H9 (cell line): ENCODE measurements around the gene BMPR1A. TPM values are rescaled to one million over a fixed set of nuclear protein-coding genes. Genes with fewer than 3 reads are reported as not detected.

Experiments
- DNase-seq: peaks from one replicate; pipeline ENCODE4 v3.0.0-alpha.2; 2017
- H2AFZ ChIP-seq: one replicate; pipeline ENCODE4 v1.6.1; 2013; ENCODE audit warnings: mild to moderate bottlenecking, low read length, control low read depth, moderate library complexity
- H2AK5ac ChIP-seq: 2 replicates; pipeline ENCODE4 v1.6.1; 2013; ENCODE audit warnings: low read length, control low read depth, mixed read lengths; ENCODE audit not compliant: insufficient read length
- H2BK120ac ChIP-seq: one replicate; pipeline ENCODE4 v1.6.1; 2013; ENCODE audit warnings: low read depth, mild to moderate bottlenecking, low read length, control low read depth, inconsistent platforms; ENCODE audit not compliant: poor library complexity, severe bottlenecking
- H2BK12ac ChIP-seq: 2 replicates; pipeline ENCODE4 v1.6.1; 2013; ENCODE audit warnings: low read length, control low read depth, mixed read lengths, low read depth; ENCODE audit not compliant: insufficient read length
- H2BK15ac ChIP-seq: 2 replicates; pipeline ENCODE4 v1.6.1; 2013; ENCODE audit warnings: low read depth, low read length, control low read depth
- H2BK20ac ChIP-seq: one replicate; pipeline ENCODE4 v1.6.1; 2013; ENCODE audit warnings: low read depth, mild to moderate bottlenecking, low read length, control low read depth, inconsistent platforms; ENCODE audit not compliant: poor library complexity, severe bottlenecking
- H2BK5ac ChIP-seq: 2 replicates; pipeline ENCODE4 v1.6.1; 2013; ENCODE audit warnings: low read length, control low read depth, mixed read lengths; ENCODE audit not compliant: insufficient read length
- H3K14ac ChIP-seq: 2 replicates; pipeline ENCODE4 v1.6.1; 2013; ENCODE audit warnings: low read length, control low read depth; ENCODE audit not compliant: insufficient read depth
- H3K18ac ChIP-seq: 2 replicates; pipeline ENCODE4 v1.6.1; 2013; ENCODE audit warnings: low read depth, mild to moderate bottlenecking, mixed read lengths, low read length, control low read depth; ENCODE audit not compliant: insufficient read length
- H3K23ac ChIP-seq: 2 replicates; pipeline ENCODE4 v1.6.1; 2013; ENCODE audit warnings: low read length, control low read depth, mixed read lengths, low read depth; ENCODE audit not compliant: insufficient read length
- H3K23me2 ChIP-seq: 2 replicates; pipeline ENCODE4 v1.6.1; 2013; ENCODE audit warnings: low read depth, mild to moderate bottlenecking, mixed read lengths, low read length, control low read depth; ENCODE audit not compliant: insufficient read length, poor library complexity, severe bottlenecking
- H3K27ac ChIP-seq: 2 replicates; pipeline ENCODE4 v1.5.1; 2013; ENCODE audit warnings: low read length, control low read depth, mixed read lengths, low read depth; ENCODE audit not compliant: insufficient read length
- H3K27me3 ChIP-seq: 2 replicates; pipeline ENCODE4 v1.6.1; 2013; ENCODE audit warnings: low read length, control low read depth, inconsistent platforms; ENCODE audit not compliant: insufficient read depth
- H3K4ac ChIP-seq: 2 replicates; pipeline ENCODE4 v1.6.1; 2013; ENCODE audit warnings: low read depth, mild to moderate bottlenecking, control low read depth, inconsistent platforms, low read length, moderate library complexity
- H3K4me1 ChIP-seq: 2 replicates; pipeline ENCODE4 v1.6.1; 2013; ENCODE audit warnings: low read length, control low read depth, inconsistent platforms; ENCODE audit not compliant: insufficient read depth
- H3K4me2 ChIP-seq: 2 replicates; pipeline ENCODE4 v1.6.1; 2013; ENCODE audit warnings: low read length, control low read depth, mixed read lengths; ENCODE audit not compliant: insufficient read length, insufficient read depth
- H3K56ac ChIP-seq: 2 replicates; pipeline ENCODE4 v1.6.1; 2013; ENCODE audit warnings: low read depth, mild to moderate bottlenecking, mixed read lengths, low read length, control low read depth; ENCODE audit not compliant: insufficient read length
- H3K79me1 ChIP-seq: 2 replicates; pipeline ENCODE4 v1.6.1; 2013; ENCODE audit warnings: low read depth, mild to moderate bottlenecking, moderate library complexity, low read length, control low read depth, inconsistent platforms; ENCODE audit not compliant: insufficient read depth, poor library complexity, severe bottlenecking
- H3K79me2 ChIP-seq: 2 replicates; pipeline ENCODE4 v1.6.1; 2013; ENCODE audit warnings: low read length, control low read depth, inconsistent platforms; ENCODE audit not compliant: insufficient read depth
- H3K9ac ChIP-seq: 2 replicates; pipeline ENCODE4 v1.6.1; 2013; ENCODE audit warnings: low read length, control low read depth, mixed read lengths; ENCODE audit not compliant: insufficient read length; ENCODE audit errors: extremely low read depth
- H3K9me3 ChIP-seq: one replicate; pipeline ENCODE4 v1.6.1; 2013; ENCODE audit warnings: low read depth, low read length, inconsistent platforms; ENCODE audit not compliant: control insufficient read depth
- H3T11ph ChIP-seq: one replicate; pipeline ENCODE4 v1.6.1; 2013; ENCODE audit warnings: mild to moderate bottlenecking, low read length, control low read depth, inconsistent platforms
- H4K20me1 ChIP-seq: one replicate; pipeline ENCODE4 v1.6.1; 2013; ENCODE audit not compliant: control insufficient read depth, insufficient read length, insufficient read depth
- H4K5ac ChIP-seq: 2 replicates; pipeline ENCODE4 v1.6.1; 2013; ENCODE audit warnings: low read depth, mild to moderate bottlenecking, mixed read lengths, low read length, control low read depth; ENCODE audit not compliant: insufficient read length
- H4K8ac ChIP-seq: replicated peaks from 2 replicates; pipeline ENCODE4 v1.6.1; 2013; ENCODE audit warnings: low read length, control low read depth, mixed read lengths, low read depth; ENCODE audit not compliant: insufficient read length
- H4K91ac ChIP-seq: 2 replicates; pipeline ENCODE4 v1.6.1; 2013; ENCODE audit warnings: low read depth, mild to moderate bottlenecking, moderate library complexity, mixed read lengths, low read length, control low read depth; ENCODE audit not compliant: insufficient read length
- H3K27ac Mint-ChIP-seq, 3 experiments: 2 replicates in 2 of 3; 3 replicates in 1 of 3; pipeline ENCODE4 v1.8.0; 2020 to 2021; ENCODE audit warnings: mixed read lengths in 3 of 3, mild to moderate bottlenecking in 1 of 3, moderate library complexity in 1 of 3
- H3K27me3 Mint-ChIP-seq: 2 replicates; pipeline ENCODE4 v1.8.0; 2021; ENCODE audit warnings: low read depth, mild to moderate bottlenecking, moderate library complexity, mixed read lengths
- H3K36me3 Mint-ChIP-seq, 3 experiments: 2 replicates in 2 of 3; 3 replicates in 1 of 3; pipeline ENCODE4 v1.8.0; 2020 to 2021; ENCODE audit warnings: low read depth in 3 of 3, mixed read lengths in 3 of 3; ENCODE audit not compliant: insufficient read depth in 1 of 3
- H3K4me1 Mint-ChIP-seq, 2 experiments: 2 replicates each; pipeline ENCODE4 v1.8.0; 2020; ENCODE audit warnings: mixed read lengths in 2 of 2
- H3K4me3 Mint-ChIP-seq, 2 experiments: 2 replicates in 1 of 2; 3 replicates in 1 of 2; pipeline ENCODE4 v1.8.0; 2020 to 2021; ENCODE audit warnings: mild to moderate bottlenecking in 2 of 2, mixed read lengths in 2 of 2, moderate library complexity in 1 of 2
- H3K9me3 Mint-ChIP-seq, 2 experiments: 2 replicates in 1 of 2; 3 replicates in 1 of 2; pipeline ENCODE4 v1.8.0; 2020; ENCODE audit warnings: mild to moderate bottlenecking in 2 of 2, mixed read lengths in 2 of 2, moderate library complexity in 1 of 2
- WGBS: extraction: QIAGEN DNeasy Blood & Tissue Kit; methylation state at CpG from one replicate; pipeline ENCODE4 v1.1.7; 2013; ENCODE audit warnings: missing lambda C conversion rate, low lambda C conversion rate, mixed read lengths; ENCODE audit not compliant: insufficient read length; ENCODE audit errors: extremely low coverage; 5-methylcytosine and 5-hydroxymethylcytosine counted together
- total RNA-seq: library from RNA; stranded (reverse); gene quantifications from 2 replicates; pipeline ENCODE4 v1.2.1, GENCODE V29; 2021
- TF ChIP-seq, protein P1 (sequence below): fragments of 200-600 bp; sonication (generic); conservative IDR thresholded peaks from 3 replicates; pipeline ENCODE4 v1.8.0; 2021; ENCODE audit warnings: antibody characterized with exemption, mild to moderate bottlenecking

BMPR1A gene
- total RNA-seq, 1 experiment from 2014 or later: 138 TPM

GRCh38 chr10:86758189-86759072 lies 2.0 kb downstream of the BMPR1A start:
- no peak overlapping the region for H2AK5ac ChIP-seq
- no CpG with 5 or more reads among the region's 9 CpGs for WGBS
- no peaks in the 10 kb centered on the region for H3K23me2 ChIP-seq
- Mint-ChIP-seq H3K9me3 (no peaks in the 10 kb centered on the region), H3K4me3 (peak overlapping the region; percentile 91 to 93), H3K4me1 (peaks cover 54 to 59% of the 10 kb centered on the region in 2 experiments), H3K27me3 (no peaks in the 10 kb centered on the region), H3K36me3 (peaks cover 5 to 10% (median 8%) of the 10 kb centered on the region in 3 experiments; a peak in 4 of 7 replicates), H3K27ac (peak overlapping the region; percentile 72 to 85 (median 79))
- H3K27ac ChIP-seq: no peak overlapping the region
- no peak overlapping the region for H4K8ac ChIP-seq
- no peak overlapping the region for H3T11ph ChIP-seq
- H2BK15ac ChIP-seq: no peak overlapping the region
- peaks cover 66% of the 10 kb centered on the region for H3K79me2 ChIP-seq
- H4K5ac ChIP-seq: no peak overlapping the region
- DNase-seq: no peak
- no peak overlapping the region for H3K18ac ChIP-seq
- H3K14ac ChIP-seq: no peak overlapping the region
- H3K4me2 ChIP-seq: peak overlapping the region; percentile 64
- H3K79me1 ChIP-seq: peaks cover 3% of the 10 kb centered on the region
- no peaks in the 10 kb centered on the region for H4K20me1 ChIP-seq
- no peak overlapping the region for H3K4ac ChIP-seq
- H2BK120ac ChIP-seq: no peak overlapping the region
- TF ChIP-seq, protein P1, sequence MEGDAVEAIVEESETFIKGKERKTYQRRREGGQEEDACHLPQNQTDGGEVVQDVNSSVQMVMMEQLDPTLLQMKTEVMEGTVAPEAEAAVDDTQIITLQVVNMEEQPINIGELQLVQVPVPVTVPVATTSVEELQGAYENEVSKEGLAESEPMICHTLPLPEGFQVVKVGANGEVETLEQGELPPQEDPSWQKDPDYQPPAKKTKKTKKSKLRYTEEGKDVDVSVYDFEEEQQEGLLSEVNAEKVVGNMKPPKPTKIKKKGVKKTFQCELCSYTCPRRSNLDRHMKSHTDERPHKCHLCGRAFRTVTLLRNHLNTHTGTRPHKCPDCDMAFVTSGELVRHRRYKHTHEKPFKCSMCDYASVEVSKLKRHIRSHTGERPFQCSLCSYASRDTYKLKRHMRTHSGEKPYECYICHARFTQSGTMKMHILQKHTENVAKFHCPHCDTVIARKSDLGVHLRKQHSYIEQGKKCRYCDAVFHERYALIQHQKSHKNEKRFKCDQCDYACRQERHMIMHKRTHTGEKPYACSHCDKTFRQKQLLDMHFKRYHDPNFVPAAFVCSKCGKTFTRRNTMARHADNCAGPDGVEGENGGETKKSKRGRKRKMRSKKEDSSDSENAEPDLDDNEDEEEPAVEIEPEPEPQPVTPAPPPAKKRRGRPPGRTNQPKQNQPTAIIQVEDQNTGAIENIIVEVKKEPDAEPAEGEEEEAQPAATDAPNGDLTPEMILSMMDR: no peak
- no peak overlapping the region for H2BK20ac ChIP-seq
- H2BK12ac ChIP-seq: no peak overlapping the region
- no peaks in the 10 kb centered on the region for H3K9me3 ChIP-seq
- H3K56ac ChIP-seq: no peak overlapping the region
- H3K4me1 ChIP-seq: peaks cover 4% of the 10 kb centered on the region; the same call in 1 of the 2 replicates
- H2AFZ ChIP-seq: no peak overlapping the region
- peak overlapping the region; percentile 82 for H3K9ac ChIP-seq
- H3K23ac ChIP-seq: no peak overlapping the region
- no peak overlapping the region for H4K91ac ChIP-seq
- H2BK5ac ChIP-seq: no peak overlapping the region
- H3K27me3 ChIP-seq: no peaks in the 10 kb centered on the region
